Measurements from ENCODE around the gene GPR37.

Gene GPR37, protein sequence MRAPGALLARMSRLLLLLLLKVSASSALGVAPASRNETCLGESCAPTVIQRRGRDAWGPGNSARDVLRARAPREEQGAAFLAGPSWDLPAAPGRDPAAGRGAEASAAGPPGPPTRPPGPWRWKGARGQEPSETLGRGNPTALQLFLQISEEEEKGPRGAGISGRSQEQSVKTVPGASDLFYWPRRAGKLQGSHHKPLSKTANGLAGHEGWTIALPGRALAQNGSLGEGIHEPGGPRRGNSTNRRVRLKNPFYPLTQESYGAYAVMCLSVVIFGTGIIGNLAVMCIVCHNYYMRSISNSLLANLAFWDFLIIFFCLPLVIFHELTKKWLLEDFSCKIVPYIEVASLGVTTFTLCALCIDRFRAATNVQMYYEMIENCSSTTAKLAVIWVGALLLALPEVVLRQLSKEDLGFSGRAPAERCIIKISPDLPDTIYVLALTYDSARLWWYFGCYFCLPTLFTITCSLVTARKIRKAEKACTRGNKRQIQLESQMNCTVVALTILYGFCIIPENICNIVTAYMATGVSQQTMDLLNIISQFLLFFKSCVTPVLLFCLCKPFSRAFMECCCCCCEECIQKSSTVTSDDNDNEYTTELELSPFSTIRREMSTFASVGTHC

GRCh38 chr7:124765401-124766352, at the start of gene GPR37:
TSS of gene GPR37 (minus strand) at chr7:124765792. CDS start at chr7:124764976, 816 bp downstream.
- DNase-seq, result peak in 13 of 14 donors; percentile 53 to 96 (median 77)

GRCh38 chr7:124813994-124814798, 48.6 kb upstream of the GPR37 start:
- no peak for DNase-seq

- DNase-seq, result no peak
Measured at GRCh38 chr7:124812764-124813163, 47.2 kb upstream of the GPR37 start.

GRCh38 chr7:124811341-124811740, 45.7 kb upstream of the GPR37 start:
- no peak for DNase-seq

DNA sequence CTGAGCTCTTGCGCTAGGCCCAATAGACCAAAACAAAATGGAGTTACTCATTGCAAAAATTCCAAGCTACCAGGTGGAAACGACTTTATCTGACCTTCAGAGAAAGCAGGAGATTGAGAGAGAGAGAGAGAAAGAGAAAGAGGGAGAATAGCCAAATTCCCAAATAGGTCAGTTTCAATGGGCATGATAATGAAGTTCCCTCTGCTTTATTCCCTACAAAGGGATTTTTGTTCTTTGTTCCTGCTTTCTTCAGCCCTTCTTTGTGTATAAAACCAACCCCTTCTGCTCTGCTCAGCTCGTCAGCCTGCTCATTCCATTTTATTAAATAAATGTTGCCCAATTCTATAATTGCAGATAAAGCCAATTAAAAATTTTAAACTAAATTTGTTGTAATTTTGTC, 45.0 kb upstream of the GPR37 start:
- DNase-seq, result no peak

- DNase-seq, result no peak
Measured at GRCh38 chr7:124808206-124808605, 42.6 kb upstream of the GPR37 start.

DNA sequence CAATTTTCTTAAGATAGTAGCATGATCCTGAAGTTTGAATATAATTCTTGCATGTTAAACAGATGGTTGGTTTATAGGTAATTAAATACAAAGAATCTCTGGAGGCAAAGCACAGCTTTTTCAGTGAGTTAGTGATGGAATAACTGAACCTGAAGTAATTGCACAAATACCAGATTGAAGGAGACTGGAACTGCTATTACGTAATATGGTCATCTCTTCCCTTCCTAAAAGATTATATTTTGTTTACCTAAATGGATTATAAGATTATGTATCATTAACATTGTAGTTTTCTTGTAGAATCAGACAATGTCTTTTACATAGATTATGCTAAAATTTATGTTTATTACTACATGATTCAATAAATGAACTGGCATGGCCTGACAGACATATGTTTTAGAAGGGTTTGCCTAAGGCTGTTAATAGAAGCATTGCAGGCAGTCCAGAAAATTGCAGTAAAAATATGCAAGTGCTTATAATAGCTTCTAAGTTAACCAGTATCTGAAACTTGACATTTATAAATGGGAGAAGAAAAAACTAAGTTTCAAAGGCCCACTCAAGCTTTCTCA, 35.8 kb upstream of the GPR37 start:
- DNase-seq, result no peak

- no peak for DNase-seq
Measured at GRCh38 chr7:124800386-124800785, 34.8 kb upstream of the GPR37 start.

GRCh38 chr7:124799448-124799847, 33.9 kb upstream of the GPR37 start:
- no peak for DNase-seq

- DNase-seq, result no peak
Measured at GRCh38 chr7:124796771-124797170, 31.2 kb upstream of the GPR37 start.

DNA sequence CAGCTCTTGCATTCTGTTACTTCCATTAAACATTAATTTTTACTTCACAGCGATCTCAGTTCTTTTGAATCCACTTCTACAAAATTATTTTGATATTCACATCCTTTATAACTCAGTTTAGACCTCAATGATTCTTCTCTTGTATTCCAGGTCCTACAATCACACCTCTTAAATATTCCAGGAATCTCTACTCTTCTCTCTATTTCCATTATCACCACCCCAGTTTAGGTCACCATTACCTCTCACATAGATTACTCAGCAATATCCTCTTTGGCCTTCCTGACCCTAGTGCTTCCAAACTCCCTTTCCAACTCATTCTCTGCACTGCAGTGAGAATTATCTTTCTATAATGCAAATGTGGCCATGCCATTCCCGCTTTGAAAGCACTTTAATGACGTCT, 27.1 kb upstream of the GPR37 start:
- DNase-seq, result no peak

- DNase-seq, result no peak
Measured at GRCh38 chr7:124792002-124792401, 26.4 kb upstream of the GPR37 start.

GRCh38 chr7:124791426-124791825, 25.8 kb upstream of the GPR37 start:
- DNase-seq, result no peak

GRCh38 chr7:124790645-124791044, 25.1 kb upstream of the GPR37 start:
- DNase-seq, result peak in 1 of 14 donors; percentile 13

DNA sequence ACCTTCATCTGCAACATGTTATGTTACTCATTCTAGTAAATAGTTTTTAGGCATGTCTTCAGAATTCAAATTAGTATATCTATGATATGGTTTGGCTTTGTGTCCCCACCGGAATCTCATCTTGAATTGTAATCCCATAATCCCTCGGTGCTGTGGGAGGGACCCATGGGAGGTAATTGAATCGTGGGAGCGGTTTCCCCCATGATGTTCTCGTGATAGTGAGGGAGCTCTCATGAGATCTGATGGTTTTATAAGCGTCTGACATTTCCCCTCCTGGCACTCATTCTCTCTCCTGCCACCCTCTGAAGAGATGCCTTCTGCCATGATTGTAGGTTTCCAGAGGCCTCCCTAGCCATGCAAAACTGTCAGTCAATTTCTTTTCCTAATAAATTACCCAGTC, 20.4 kb upstream of the GPR37 start:
- no peak for DNase-seq

GRCh38 chr7:124784879-124785818, 19.6 kb upstream of the GPR37 start:
- DNase-seq, result peak in 9 of 14 donors; percentile 5 to 57 (median 30)

DNA sequence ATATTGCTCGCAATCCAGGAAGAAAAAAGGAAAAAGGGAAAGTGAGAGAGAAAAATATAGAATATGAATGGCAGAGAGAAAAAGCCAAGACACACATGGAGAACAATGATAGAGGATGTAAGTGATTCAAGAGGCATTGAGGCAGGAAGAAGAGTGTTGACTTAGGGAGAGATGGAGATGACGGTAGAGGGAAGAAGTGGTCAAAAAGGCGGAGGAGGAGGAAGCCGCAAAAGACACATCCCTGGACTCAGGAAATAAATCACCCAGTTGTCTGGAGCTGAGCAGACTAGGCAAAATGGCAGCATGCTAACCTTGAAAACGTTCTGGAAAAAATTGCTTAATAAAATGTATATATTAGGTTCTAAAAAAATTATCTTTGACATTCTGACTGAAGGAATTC, 17.7 kb upstream of the GPR37 start:
- no peak for DNase-seq

DNA sequence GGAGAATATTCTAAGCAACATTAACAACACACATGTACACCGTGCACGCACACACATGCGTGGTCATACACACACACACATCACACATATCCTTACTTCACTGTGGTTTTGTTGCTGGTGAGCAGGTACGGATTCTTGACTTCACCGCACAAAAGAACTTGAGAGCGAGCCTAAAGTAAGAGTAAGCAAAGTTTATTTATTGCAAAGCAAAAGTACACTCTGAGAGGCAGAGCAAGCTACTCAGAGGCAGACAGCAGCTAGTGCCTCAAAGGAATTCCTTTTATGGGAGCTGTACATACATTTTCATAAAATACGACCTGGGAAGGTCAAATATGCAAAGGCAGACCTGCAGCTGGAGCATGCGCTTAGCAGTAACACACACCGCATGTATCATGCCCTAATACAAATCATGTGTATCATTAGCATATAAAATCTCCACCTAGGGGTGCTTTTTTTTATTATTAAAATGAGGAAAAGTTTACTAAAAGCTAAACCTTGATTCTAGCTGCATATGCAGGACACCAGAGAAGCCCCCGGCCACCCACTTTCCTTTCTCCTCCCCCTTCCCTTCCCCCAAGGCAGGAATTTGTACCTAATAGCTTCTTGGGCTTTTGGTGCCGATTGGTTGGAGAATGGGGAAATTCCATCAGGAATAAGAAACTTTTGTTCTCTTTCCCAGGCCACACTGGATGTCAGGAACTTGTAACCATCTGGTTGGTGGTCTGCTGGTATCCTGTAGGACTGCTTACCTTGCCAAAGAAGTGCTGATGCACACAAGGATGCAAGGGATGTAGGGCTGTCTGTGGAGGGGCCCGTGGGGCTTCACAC, 16.5 kb upstream of the GPR37 start:
- no peak for DNase-seq

DNA sequence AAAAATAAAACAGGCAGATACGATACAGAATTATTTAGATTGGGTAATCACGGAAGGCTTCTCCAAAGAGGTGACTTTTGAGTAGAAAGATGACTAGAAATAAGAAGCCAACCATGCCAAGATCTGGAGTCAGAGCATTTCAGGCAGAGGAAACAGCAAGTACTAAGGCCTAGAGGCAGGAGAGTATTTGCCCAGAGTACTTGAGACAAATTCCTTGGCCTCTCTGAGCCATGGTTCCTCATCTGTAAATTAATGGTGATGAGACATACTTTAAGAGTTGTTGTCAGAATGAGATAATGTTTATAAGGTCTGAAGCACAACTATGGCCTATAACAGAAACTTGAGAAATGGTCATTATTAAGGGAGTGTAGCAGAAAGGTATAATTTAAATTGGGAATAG, 15.8 kb upstream of the GPR37 start:
- DNase-seq, result no peak

- DNase-seq, result no peak
Measured at GRCh38 chr7:124780608-124781007, 15.0 kb upstream of the GPR37 start.
